GM21576 (cell line): ENCODE measurements around the gene DMXL2.
"Not testable (repeated sequence)": the region's sequence is repeated elsewhere in the genome, so short reads cannot be mapped to it uniquely, and the experiment has no call there.

ENCODE experiments used
- ATAC-seq: cut with Tn5 transposase; IDR thresholded peaks from one replicate; pipeline ENCODE4 v1.9.1; 2021; ENCODE audit warnings: mild to moderate bottlenecking, moderate library complexity; ENCODE audit not compliant: unreplicated experiment

The DMXL2 gene

GRCh38 chr15:51497806-51498205 lies 124.8 kb downstream of the DMXL2 start:
- no peak for ATAC-seq

GRCh38 chr15:51496246-51496645 lies 126.3 kb downstream of the DMXL2 start:
- no peak for ATAC-seq

GRCh38 chr15:51494411-51495314 lies 127.9 kb downstream of the DMXL2 start:
- no peak for ATAC-seq

- ATAC-seq, result no peak
These were observed 128.7 kb downstream of the DMXL2 start for GRCh38 chr15:51493892-51494291.

- no peak for ATAC-seq
These were observed 130.0 kb downstream of the DMXL2 start for GRCh38 chr15:51492528-51492927.

GRCh38 chr15:51491941-51492340 lies 130.6 kb downstream of the DMXL2 start:
- ATAC-seq, result no peak

GRCh38 chr15:51484781-51485180 lies 137.8 kb downstream of the DMXL2 start:
- no peak for ATAC-seq

GRCh38 chr15:51483985-51484384 lies 138.6 kb downstream of the DMXL2 start:
- ATAC-seq, result no peak

- ATAC-seq, result no peak
These were observed 139.1 kb downstream of the DMXL2 start for GRCh38 chr15:51483520-51483919.

GRCh38 chr15:51475736-51476135 lies 146.8 kb downstream of the DMXL2 start:
- no peak for ATAC-seq

- ATAC-seq, result no peak
These were observed 152.1 kb downstream of the DMXL2 start for GRCh38 chr15:51470512-51470911.

GRCh38 chr15:51460796-51461195 lies 161.8 kb downstream of the DMXL2 start:
- ATAC-seq, result no peak

- ATAC-seq, result no peak
These were observed 172.6 kb downstream of the DMXL2 start for GRCh38 chr15:51450001-51450400.

GRCh38 chr15:51448622-51449399 lies 173.8 kb downstream of the DMXL2 start:
- ATAC-seq, result no peak

- no peak for ATAC-seq
These were observed 174.5 kb downstream of the DMXL2 start for GRCh38 chr15:51447855-51448621.

GRCh38 chr15:51446029-51446744 lies 176.4 kb downstream of the DMXL2 start:
- ATAC-seq, result not testable (repeated sequence)

- no peak for ATAC-seq
These were observed 177.8 kb downstream of the DMXL2 start for GRCh38 chr15:51444807-51445206.

GRCh38 chr15:51444112-51444511 lies 178.5 kb downstream of the DMXL2 start:
- no peak for ATAC-seq

- no peak for ATAC-seq
These were observed 179.2 kb downstream of the DMXL2 start for GRCh38 chr15:51443282-51443914.

GRCh38 chr15:51438526-51438925 lies 184.0 kb downstream of the DMXL2 start:
- no peak for ATAC-seq
